CD4-positive, alpha-beta T cell treated with Interferon alpha-2 for 1 hour (primary cell): ENCODE data around the gene SEPTIN8.
"Not testable (repeated sequence)": the region's sequence is repeated elsewhere in the genome, so short reads cannot be mapped to it uniquely, and the experiment has no call there.

Experiments
- DNase-seq, 2 donors: peaks; one replicate each; pipeline ENCODE4 v3.0.0-alpha.2; 2020 to 2022

Gene SEPTIN8

GRCh38 chr5:132812123-132812765, 35.2 kb upstream of the SEPTIN8 start:
- DNase-seq: no peak

- no peak for DNase-seq
These were observed 33.6 kb upstream of the SEPTIN8 start for GRCh38 chr5:132810605-132811004.

GRCh38 chr5:132808866-132809265, 31.8 kb upstream of the SEPTIN8 start:
- DNase-seq: no peak

- no peak for DNase-seq
These were observed 31.4 kb upstream of the SEPTIN8 start for GRCh38 chr5:132808448-132808847.

- DNase-seq: no peak
These were observed 30.3 kb upstream of the SEPTIN8 start for GRCh38 chr5:132807163-132807838.

- DNase-seq: not testable (repeated sequence)
These were observed 29.7 kb upstream of the SEPTIN8 start for GRCh38 chr5:132806804-132807162.

- not testable (repeated sequence) for DNase-seq
These were observed 28.8 kb upstream of the SEPTIN8 start for GRCh38 chr5:132805872-132806271.

GRCh38 chr5:132804219-132804618, 27.2 kb upstream of the SEPTIN8 start:
- not testable (repeated sequence) for DNase-seq

GRCh38 chr5:132802685-132803066, 25.6 kb upstream of the SEPTIN8 start:
- DNase-seq: not testable (repeated sequence)

DNA sequence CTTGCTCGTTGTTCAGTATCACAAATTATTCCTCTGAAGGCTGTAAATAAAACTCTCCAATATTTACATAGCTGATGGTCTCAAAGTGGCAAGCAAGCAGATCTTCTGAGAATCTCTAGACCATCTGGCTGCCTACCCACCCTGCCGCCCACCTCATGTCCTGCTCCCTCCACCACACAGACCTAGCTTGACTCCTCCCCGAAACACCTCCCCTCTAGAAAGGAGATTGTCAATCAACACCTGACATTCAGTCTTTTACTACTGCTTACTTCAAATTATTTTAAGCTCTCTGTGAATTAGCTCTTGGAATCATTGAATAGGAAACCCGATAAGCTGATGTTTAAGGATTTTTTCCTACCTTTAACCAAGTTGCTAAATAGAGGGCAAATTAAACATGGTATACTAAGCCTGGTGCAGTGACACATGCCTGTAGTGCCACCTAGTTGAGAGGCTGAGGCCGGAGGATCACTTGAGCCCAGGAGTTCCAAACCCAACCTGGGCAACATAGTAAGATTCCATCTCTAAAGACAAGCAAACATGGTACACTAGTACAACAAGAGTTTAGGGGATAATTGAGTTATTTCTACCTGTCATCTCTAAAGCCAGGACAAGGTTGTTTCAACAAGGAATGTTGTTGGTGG, 25.1 kb upstream of the SEPTIN8 start:
- DNase-seq: no peak

DNA sequence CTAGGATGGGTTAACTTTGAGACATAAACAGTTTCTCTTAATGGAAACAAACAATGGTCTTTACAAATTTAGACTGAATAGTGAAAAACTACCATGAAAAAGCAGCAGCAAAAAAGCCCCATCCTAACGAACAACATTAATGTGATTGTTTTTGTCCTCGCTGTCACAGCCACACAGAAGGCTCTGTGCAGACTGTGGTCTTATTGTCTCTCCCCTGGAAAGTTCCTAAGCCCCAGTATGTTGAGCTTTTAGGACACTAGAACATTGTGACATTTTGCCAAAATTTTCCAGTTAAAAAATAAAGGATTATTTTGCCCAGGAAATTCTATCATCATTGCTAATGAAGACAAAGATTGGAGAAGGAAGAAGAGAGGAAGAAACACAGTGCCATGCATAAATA, 23.5 kb upstream of the SEPTIN8 start:
- DNase-seq: no peak

- DNase-seq: no peak
These were observed 22.4 kb upstream of the SEPTIN8 start for GRCh38 chr5:132799392-132799791.

- DNase-seq: no peak
These were observed 20.6 kb upstream of the SEPTIN8 start for GRCh38 chr5:132797651-132798050.

DNA sequence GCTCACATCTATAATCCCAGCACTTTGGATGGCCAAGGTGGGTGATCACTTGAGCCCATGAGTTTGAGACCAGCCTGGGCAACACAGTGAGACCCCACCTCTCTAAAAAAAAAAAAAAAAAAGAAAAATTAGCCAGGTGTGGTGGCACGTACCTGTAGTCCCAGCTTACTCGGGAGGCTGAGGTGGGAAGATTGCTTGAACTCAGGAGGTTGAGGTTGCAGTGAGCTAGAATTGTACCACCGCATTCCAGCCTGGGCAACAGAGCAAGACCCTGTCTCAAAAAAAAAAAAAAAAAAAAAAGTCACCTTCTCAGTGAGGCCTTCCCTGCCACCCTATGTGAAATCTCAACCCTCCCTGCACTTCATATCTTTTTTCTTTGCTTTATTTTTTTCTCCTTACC, 14.0 kb upstream of the SEPTIN8 start:
- DNase-seq: no peak

GRCh38 chr5:132790201-132790865, 13.3 kb upstream of the SEPTIN8 start:
- DNase-seq: no peak

DNA sequence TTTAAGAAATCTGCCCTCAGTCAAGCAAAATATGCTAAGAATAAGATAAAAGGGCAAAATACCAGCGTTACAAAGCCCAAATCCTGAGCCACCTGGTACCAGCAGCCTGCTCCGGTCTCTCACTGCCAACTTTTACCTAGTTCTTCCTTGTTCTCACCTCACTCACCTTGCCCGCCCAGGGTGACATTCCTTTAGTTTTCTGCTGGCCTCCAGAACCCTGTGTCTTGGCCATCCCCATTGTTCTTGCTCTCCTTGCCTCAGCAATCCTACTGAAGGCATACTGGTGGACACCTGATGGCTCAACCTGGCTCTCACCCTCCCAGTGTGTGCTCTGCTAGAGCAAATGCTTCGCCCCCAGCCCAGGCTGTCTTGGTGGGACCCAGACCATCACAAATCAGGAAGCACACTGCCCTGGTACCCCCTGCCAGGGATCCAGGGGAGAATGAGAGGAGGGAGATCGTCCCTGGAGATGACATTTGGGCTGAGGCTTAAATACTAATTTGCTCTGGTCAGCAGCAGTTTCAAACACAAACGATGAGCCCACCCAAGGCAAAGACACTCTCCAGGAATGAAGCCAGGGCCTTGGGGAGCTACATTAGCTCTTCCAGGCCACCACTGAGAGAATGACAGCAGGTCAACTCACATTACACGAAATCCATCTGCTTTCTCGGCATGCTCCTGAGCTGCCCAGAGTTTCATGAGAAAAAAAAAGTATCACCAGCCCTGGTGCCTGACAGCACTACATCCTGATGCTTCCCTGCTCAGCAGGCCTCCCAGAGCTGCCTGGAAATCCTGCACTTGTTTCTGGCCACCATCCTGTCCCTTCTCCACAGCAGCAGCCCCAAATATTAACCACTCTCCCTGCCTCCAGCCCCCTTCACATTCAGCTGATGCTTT, 12.2 kb upstream of the SEPTIN8 start:
- no peak for DNase-seq

DNA sequence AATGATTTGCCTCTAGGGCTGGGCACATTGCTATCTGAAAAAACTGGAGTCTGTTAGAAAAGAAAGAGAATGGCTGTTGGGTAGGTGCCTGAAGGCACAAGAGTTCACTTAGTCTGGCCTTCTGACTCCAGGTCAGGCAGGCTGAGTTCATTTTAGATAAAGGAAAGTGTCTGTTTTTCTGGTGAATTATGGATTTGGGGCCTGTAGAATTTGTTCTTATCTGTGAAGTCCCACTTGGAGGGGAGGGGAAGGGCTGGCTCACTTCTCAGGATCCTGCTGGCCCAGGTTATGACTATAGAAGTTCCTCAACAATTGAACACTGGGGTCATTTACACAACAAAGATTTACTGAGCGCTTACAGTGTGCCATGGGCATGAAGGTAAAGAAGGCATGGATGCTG, 11.5 kb upstream of the SEPTIN8 start:
- DNase-seq: no peak

DNA sequence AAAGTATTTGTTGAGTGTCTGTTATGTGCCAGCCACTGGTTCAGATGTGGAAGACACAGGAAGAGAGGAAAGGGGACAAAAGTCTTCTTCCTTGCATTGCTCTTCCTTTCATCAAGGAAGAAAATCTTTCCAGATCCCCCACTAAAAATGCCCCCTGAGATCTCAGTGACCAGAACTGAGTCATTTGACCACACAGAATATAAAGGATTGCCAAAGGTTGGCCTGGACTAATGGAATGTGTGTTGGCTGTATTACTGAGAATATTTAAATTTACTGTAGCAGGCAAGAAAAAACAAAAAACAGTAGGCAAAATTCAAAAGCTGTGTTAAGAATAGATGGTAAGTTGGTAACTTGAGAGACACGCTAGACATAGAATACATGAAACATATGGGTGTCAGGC, 10.0 kb upstream of the SEPTIN8 start:
- DNase-seq: no peak

DNA sequence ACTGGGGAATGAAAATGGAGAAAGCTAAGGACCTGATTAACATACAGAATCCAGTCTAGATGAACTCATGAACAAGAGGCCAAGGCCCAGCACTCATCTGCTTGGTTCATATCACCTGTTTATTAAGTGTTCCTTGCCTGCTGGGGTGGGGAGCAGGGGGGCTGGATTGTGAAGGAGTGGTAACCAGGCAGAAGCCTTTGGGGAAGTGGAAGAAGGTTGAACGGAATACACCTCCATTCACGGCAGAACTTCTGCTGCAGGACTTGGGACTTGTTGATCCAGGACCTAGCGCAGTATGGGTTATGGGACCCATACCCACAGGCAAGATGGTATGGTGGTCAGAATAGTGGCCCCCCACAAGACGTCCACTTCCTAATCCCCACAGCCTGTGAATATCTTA, 8.8 kb upstream of the SEPTIN8 start:
- no peak for DNase-seq

DNA sequence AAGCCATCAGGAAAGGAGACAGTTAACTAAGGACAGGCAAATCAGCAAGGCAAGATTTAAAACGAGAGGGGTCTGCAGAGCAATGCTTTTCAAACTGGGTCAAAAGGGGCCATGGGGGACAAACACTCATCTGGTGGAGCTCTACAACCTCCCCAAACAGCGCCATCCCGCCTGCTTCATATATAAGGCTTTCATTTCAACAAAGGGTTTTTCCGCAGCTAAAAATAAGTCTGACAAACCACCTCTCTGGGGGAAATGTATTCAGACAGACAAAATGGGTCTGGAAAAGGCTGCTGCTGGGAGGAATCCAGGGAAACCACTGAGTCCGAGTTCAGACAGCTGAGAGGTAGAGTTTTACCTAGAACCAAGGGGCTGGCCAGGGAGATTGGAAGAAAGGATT, 8.3 kb upstream of the SEPTIN8 start:
- no peak for DNase-seq

- DNase-seq: no peak
These were observed 5.1 kb upstream of the SEPTIN8 start for GRCh38 chr5:132782101-132782500.

GRCh38 chr5:132781029-132781428, 4.0 kb upstream of the SEPTIN8 start:
- DNase-seq: no peak

DNA sequence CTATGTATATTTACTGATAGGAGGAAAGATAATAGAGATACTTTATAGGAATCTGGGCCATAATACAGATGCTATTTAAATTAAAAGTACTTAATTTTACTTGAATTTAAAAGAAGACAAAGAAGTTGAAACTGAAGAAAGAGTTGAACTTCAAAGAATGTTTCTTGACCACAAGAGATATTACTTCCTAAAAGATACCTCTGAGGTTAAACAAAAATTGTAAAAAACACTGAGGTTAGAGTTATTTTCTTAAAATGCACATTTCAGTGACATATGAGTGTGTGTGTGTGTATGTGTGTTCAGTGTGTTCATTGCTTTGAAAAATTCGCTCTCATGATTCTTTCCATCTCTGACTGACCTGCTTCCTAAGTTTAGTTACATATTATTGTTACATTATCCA, 3.5 kb upstream of the SEPTIN8 start:
- no peak for DNase-seq
